Activated CD8-positive, alpha-beta memory T cell treated with anti-CD3 and anti-CD28 coated beads, Interleukin-2, amount 50 U/mL, for 1 hour (primary cell): ENCODE data around the gene KLHL18.
"Not testable (repeated sequence)": the region's sequence is repeated elsewhere in the genome, so short reads cannot be mapped to it uniquely, and the experiment has no call there.

Source experiments
- DNase-seq: peaks from one replicate; pipeline ENCODE4 v3.0.0-alpha.2; 2020; ENCODE audit errors: extremely low read depth

Gene KLHL18

DNA sequence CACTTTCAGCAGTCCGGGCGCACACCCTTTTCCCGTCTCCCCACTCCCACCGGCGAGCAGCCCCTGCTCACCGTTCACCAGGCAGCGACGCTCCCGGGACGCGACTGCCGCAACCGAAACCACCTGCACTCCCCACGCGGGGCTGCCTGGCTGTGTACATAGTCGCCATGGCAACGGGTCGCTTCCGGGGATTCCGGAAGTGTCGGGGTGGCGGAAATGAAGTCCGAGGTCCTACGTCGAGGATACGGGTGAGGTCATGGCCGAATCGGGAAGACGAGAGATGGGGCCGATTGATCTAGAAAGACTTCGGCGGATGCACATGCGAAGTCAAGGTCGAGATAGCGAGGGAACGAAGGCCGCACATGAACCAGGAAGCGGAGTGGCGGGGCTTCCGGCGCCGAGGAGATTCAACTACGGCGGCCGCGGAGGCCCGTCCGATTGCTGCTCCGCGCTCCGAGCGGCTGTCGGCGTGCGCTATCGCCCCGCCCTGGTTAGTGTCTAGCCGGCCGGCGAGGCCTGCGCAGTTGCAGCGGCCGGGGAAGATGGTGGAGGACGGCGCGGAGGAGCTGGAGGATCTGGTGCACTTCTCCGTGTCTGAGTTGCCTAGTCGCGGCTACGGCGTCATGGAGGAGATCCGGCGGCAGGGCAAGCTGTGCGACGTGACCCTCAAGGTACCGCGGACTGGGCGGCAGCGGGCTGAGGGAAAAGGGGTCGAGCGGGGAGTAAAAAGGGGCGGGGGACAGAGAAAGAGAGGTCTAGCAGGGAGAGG, at the start of gene KLHL18, which contains the start of gene KIF9:
Gene KLHL18, plus strand, starts transcription at position 521 of the 769 bp plus-strand sequence. Its CDS starts 22 bp downstream, at position 543.
Gene KIF9, minus strand, starts transcription at position 376 of the 769 bp plus-strand sequence. CDS start 5,425 bp downstream, outside the sequence.
- DNase-seq = peak; percentile 97

DNA sequence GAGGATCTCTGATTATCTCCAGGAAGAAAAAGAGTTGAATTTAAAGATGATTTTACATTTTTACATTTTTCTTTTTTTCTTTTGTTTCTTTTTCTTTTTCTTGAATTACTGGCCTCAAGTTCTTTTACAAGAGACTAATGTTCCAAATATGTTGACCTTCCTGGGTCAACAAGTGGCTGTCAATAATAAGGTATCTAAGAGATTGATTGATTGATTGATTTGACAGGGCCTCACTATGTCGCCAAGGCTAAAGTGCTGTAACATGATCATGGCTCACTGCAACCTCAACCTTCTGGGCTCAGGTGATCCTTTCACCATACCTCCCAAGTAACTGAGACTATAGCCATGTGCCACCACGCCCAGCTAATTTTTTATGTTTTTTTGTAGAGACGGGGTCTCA, 44.7 kb upstream of the KLHL18 start:
- DNase-seq = no peak

DNA sequence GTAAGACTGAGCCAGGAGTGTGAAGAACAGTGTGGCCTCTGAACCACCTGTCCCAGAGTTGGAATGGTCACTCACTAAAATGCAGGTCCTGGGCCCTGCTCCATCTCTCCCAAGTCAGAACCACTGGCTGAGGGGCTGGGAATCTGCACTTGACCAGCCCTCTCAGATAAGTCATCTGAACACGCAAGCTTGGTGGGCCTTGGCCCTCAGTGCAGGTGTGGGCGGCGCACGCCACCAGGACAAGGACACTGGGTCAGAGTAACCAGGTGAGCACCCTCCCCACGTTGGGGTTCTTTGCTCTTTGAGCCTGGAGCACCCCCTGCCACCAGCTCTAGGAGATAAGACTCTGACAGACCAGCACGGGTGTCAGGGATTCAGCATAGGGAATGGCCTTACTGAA, 42.8 kb upstream of the KLHL18 start:
- no peak for DNase-seq

DNA sequence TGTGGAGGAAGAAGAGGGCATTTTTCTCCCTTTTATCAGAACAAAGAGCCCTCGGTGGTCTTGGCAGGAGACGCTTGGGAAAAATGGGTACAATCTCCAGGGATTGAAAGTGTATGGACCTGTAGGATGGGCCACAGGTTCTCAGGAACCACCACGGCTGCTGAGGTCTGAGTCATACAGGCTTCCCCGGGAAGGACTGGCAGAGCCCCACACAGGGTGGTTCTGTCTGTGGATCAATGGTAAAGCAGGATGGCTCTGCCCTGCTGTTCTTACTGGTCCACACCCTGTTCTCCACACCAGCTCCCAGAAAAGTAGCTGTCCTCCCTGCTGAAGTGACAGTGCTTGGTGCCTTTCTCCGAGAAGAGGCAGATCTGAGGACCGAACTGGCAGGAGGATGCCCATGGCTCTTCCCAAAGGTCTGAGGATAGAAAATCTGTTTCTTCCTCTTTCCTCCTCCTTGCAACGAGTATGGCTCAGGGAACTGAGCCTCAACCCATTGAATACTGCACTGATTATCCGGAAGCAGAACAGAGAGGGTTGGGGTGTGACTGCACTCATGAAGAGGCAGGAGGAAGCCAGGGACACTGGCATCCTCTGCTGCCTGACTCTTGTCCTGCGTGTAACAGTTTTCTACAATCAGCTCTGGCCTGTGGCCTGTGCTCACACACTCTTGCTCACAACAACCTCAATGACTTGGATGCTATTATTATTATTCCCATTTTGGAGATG, 39.2 kb upstream of the KLHL18 start:
- DNase-seq = no peak

DNA sequence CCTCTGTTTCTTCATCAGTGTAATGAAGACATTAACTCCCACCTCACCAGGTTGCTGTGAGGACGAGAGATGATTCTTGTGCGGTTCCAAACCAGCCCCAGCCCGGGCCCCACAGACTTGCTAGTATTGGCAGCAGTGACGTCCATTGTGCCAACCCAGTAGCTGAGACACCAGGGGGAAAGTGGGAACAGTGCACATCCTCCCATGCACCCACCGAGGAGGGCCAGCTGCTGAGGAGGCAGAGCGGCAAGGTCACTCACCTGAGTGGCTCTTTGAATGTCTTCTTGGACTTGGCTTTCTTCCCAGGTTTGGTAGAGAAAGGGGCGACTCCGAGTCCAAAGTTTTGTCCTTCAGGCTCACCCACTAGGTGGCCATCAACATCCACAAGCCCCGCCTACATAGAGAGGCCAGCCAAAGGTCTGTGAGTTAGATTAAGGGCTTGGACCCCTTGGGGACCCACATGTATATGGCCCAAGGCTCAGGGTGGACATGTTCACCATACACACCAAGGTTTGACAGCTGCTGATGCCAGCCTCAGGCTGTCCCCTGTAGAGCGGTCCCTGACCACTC, 38.1 kb upstream of the KLHL18 start:
- no peak for DNase-seq

DNA sequence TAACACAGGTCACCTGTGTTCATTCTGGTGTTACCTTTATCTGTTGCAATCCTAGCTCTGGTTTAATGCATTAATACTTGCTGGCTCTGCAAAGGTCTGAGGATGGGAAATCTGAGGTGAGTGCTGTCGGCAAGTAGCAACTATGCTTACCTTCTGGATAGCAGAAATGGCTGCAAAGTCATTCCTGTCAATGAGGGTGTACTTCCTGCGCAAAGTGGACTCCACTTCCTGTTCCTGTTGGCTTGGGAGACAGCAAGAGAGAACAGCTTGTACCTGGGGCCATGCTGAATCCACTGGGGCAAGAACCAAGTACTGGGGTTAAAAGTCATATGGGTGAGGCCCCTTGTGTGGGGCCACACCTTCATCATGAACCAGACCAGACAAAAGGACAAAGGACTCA, 37.5 kb upstream of the KLHL18 start:
- no peak for DNase-seq

DNA sequence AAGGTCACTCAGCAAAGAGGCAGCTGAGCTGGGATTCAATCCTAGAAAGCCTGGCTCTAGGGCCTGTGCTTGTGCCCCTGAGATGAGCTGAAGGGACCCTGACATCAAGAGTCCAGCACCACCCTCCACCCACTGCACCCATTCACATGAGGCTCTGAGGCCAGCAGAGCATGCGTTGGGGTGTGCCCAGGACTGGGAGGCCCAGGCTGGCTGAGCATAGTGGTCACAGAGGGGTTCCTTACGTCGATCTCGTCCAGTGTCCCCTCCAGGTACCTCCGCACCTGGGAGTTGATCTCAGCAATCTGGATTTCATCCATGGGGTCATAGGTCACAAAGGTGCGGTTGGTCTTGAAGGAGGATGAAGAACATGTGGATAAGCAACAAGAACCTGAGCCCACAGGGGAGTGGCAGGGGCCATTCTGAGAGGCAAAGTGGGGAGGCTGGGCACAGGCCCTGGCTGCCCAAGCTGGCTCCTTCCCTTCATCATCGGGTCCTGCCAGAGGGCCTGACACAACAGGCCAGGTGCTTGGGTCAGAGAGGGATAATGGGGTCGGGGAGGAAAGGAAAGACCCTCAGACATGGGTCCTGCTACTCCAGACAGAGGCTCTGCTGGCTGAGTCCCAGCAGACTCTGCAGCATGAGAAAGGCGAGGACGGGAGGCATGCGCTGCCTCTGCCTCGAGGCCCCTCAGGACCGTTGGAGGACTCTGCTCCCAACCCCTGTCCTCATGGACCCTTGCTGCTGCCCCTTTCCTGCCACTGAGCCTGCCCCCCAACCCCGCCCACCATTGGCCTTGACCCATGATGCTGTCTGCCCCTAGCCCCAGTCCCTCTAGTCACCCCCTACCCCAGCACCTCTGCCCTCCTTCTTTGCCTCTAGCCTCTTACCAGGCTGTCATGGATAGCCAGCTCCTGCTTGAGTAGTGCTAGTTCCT, 35.3 kb upstream of the KLHL18 start:
- no peak for DNase-seq

DNA sequence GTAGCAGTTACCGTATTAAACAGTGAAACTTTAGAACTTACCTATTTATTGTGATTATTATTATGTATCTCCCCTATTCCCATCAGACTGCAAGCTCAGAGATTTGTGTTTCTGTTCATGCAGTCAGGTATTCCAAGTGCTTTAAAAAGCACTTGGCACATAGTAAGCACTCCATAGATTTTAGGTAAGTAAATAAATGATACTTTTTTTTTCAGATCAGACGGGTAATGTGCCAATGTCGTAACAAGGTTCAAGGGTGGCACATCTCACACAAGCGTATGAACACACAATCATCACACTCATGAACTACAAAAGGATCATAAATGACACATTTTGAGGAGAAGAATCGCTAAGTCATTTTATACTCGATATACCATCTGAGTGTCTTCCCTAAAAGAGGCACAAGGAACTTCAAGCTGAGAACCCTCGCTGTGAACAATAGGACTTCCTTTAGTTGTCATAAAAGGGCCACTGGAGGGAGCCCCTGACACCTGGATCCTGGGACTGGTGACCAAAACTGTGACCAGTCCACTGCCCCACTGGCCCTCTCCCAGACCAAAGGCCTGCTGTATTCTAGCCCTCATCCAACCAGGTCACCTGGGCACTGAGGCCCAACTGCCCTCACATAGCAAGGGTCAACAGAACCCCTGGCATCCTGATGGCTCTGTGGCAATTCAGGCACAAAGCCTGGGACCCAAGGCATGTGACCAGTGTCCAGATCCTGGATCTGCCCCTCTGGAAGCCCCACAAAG, 32.3 kb upstream of the KLHL18 start:
- DNase-seq = no peak

DNA sequence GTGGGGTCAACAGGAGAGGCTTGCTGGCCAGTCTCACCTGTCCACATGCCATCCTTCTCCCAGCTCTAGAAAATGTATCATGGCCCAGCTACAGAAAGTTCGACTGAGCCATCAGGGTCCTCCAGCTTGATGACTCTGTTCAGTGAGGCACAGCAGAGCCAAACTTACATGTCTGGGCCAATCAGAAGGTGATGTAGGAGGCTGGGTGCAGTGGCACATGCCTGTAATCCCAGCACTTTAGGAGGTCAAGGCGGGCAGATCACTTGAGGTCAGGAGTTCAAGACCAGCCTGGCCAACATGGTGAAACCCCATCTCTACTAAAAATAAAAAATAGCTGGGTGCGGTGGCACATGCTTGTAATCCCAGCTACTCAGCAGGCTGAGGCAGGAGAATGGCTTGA, 31.7 kb upstream of the KLHL18 start:
- DNase-seq = not testable (repeated sequence)

DNA sequence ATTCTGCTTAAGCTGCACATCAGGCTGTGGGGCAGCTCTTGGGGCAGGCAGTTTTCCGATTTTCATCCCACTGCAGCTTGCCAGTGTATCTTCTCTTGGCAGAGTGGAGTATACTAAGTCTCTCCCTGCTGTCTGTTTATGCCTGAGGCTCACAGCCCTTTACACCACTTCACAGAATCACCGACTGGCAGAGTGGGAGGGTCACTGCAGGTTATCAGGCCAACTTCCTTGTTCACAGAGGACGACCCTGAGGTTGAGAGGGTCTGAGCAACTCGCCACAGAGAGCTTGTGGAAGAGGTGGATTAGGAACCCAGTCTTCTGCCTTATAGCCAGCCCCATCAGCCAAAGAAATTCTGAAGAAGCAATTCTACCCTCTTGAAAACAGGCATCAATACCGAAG, 31.1 kb upstream of the KLHL18 start:
- no peak for DNase-seq

DNA sequence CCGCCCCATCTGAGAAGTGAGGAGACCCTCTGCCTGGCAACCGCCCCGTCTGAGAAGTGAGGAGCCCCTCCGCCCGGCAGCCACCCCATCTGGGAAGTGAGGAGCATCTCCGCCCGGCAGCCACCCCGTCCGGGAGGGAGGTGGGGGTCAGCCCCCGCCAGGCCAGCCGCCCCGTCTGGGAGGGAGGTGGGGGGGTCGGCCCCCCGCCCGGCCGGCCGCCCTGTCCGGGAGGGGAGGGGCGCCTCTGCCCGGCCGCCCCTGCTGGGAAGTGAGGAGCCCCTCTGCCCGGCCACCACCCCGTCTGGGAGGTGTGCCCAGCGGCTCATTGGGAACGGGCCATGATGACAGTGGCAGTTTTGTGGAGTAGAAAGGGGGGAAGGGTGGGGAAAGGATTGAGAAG, 26.4 kb upstream of the KLHL18 start:
- not testable (repeated sequence) for DNase-seq

DNA sequence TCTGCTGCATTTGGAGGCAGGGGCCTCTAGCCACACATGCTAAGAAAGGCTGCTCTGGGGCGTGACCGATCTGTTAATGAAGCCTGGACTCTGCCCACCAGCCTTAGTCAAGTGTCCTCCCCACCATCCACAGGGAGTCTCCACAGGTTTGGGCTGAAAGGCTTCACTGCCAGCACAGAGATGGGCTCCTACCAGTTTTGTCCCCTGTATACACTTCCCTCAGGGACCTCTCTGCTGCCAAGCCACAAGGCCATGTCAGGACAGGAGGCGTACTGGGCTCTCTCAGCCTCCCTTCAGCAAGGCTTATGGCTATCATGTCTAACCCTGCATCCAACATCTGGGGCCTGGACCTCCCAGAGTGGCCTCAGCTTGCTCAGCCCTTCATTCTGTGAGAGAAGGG, 23.6 kb upstream of the KLHL18 start:
- DNase-seq = no peak

DNA sequence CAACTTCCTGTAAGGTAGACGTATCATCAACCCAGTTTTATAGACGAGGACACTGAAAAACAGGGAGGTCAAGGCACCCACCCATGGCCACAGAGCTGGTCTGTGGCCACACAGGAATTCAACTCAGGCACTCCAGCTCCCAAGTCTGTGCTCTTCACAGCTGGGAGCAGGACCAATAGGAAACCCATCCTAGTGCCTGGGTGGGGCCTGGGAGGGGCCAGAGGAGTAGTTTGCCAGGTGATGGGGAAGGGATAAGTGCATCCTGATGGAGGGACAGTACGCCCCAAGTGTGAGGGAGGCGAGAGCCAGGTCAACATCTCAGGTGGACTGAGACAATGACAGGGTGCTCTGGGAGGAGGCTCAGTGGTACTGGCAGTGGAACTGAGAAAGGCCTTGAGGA, 22.1 kb upstream of the KLHL18 start:
- DNase-seq = no peak

DNA sequence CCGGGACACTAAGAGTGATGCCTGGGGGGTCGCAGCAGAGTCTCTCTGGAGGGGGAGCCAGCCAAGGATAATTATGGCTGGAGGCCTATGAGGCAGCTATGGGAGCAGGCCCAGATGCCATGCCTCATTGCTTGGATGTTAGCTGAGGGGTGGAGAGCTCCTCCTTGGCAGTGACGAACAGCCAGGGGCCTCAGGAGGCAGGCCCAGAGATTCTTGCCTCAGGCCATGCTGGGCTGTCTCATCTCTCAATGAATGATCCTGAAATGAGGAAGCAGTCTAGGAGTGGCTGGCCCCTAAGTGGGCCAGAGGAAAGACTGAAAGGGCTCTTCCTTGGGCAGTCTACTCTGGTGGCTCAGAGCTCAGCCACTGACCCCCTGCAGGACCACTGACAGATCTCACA, 21.4 kb upstream of the KLHL18 start:
- no peak for DNase-seq

DNA sequence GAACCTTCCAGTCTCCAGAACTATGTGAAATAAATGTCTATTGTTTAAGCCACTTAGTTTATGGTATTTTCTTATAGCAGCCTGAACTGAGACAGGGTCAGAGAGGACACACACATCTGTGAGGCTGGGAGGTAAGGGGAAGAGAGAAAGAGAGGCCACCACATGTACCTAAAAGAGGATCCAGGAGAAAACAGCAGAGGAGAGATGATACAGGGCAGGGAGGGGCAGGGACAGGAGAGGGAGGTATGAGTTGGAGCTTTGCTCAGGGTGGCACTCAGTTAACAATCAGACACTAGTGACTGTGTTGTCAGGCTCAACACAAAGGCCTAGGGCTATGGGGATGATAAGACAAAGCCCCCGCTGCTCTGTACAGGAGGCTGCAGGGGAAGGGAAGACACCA, 17.7 kb upstream of the KLHL18 start:
- DNase-seq = no peak

DNA sequence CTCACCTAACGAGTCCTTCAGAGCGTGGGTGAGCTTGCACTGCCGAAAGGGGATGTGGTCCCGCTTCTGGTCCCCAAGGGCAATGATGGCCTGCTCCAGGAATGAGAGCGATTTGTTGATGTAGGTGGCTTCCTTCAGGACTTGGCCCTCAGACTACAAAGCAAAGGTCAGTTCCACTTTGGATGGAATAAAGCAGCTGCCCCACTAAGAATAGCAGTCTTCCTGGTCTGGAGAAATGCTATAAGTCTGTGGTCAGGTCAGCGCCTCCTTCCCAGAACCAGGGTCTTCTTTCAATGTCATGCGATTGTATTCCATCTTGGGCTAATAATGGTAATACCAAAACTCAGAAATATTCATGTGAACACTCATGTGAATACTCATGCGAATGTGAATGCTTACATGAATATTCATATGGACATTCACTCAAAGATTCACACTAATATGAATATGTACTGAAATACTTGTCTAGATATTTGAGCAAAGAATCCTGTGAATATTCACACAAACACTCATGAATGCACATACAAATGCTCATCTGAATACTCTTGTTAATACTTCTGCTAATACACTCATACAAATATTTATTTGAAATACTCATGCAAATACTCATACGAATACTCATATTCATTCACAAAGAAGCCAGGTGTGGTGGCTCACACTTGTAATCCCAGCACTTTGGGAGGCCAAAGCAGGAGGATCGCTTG, 16.9 kb upstream of the KLHL18 start:
- no peak for DNase-seq

DNA sequence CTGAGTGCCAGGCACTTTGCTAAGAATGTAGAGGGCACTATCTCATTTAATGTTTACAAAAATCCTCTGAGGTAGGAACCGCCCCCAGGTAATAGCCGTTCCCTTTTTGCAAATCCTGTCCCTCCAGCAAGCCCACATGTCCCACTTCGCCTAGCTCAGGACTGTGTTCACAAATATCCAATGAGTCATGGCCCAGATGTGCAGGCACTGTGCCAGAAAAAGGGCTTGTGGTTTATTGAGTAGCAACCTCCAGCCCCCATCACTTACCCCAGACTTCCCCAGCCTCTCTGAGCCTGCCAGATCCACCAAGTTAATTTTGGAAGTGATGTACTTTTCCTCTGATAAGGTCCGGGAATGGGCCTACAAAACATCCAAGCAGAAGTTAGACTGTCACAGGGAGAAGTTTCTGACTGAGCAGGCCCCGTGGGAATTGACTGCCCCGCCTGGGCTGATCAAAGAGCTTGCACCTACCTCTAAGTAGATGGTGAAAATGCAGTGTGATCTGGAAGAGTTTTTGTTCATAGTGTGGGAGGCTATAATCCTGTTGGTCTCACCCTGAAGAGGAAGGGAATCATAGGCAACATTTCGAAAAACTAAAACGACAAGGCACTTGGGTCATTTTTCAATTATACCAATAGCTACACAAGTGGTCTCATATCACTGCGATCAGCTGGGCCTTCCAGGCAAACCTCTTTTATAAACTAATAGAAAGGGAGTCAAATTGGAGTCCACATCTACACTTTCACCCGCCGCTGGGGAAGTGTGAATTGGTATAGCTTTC, 15.8 kb upstream of the KLHL18 start:
- no peak for DNase-seq

DNA sequence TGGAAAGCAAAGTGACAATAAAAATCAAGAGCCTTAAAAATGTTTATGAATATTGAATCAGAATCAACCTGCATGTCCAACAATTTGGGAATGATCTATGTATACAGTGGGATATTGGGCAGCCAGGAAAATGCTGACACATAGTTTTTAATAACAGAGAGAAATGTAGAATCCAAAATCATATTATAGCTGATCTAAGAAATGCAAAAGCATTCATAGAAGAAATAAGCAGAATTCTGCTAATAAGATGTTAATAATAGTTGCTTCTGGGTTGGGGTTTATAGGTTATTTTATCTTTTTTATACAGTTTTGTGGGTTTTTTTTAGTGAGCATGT, 15.3 kb upstream of the KLHL18 start:
- no peak for DNase-seq

DNA sequence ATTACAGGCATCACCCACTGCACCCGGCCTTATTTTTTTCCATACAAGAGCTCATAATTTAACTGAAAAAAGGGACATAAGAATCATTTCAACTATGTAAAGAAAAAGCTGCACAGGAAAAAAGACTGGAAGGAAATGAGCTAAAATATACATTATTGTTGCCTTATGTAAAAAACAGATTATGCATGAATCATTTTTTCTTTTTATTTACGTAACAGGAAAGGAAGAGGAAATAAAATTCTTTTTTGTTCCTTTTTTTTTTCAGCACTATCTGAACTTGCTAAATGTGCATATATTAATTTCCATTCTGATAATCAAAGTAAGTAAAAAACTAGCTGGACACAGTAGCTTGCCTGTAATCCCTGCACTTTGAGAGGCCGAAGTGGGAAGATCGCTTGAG, 12.2 kb upstream of the KLHL18 start:
- DNase-seq = no peak

DNA sequence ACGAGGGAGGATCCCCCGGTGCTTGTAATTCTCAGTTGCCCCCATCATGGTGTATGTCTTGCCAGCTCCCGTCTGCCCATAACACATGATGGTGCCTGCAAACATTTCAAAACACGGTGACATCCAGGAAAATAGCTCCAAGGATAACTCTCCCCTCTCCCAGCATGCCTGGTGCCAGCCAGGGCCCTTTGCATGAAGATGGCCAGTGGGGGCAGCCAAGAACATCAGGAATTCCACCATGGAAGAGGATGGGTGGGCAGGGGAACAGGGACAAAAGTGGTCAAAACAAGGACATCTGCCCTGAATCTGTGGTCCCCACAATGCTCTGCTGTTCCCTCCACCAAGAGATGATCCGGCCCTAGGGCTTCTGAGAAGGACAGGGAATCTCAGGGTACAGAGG, 9.2 kb upstream of the KLHL18 start:
- DNase-seq = no peak
